Measurements from ENCODE around the gene LFNG.

GRCh38 chr7:2473496-2474180 lies 45.9 kb upstream of the LFNG start:
- no peak for TF ChIP-seq POLR2A (IDR thresholded peaks at IDR 0.05)
- no peak for TF ChIP-seq CTCF (IDR thresholded peaks at IDR 0.05)
